Spleen (tissue), 11 donors: ENCODE results near the gene IMMP2L. TPM values are rescaled to one million over a fixed set of nuclear protein-coding genes. Genes with fewer than 3 reads are reported as not detected.

Experiments
- DNase-seq: peaks from one replicate; pipeline ENCODE4 v3.0.0-alpha.2; 2020
- H3K27ac ChIP-seq, 8 donors: fragments of 200-600 bp; sonication (generic) in 7 of 8; 1 replicate in 4 of 8; 2 replicates in 4 of 8; pipeline versions ENCODE4 v1.5.0 to v1.8.0; 2016 to 2021; ENCODE audit warnings: inconsistent platforms in 4 of 8, mild to moderate bottlenecking in 4 of 8, moderate library complexity in 1 of 8
- H3K27me3 ChIP-seq, 7 donors: fragments of 200-600 bp; sonication (generic) in 6 of 7; replicated peaks in 1 of 7; 1 replicate in 4 of 7; 2 replicates in 3 of 7; pipeline versions ENCODE4 v1.5.0 to v1.8.0; 2016 to 2021; ENCODE audit warnings: inconsistent platforms in 3 of 7, mild to moderate bottlenecking in 1 of 7
- H3K36me3 ChIP-seq, 6 donors: fragments of 200-600 bp; sonication (generic) in 5 of 6; 1 replicate in 4 of 6; 2 replicates in 2 of 6; pipeline versions ENCODE4 v1.5.0 to v1.8.0; 2016 to 2021; ENCODE audit warnings: inconsistent platforms in 2 of 6
- H3K4me1 ChIP-seq, 6 donors: fragments of 200-600 bp; sonication (generic) in 5 of 6; 1 replicate in 3 of 6; 2 replicates in 3 of 6; pipeline versions ENCODE4 v1.5.0 to v1.8.0; 2016 to 2021; ENCODE audit warnings: inconsistent platforms in 3 of 6
- H3K4me3 ChIP-seq, 8 donors: fragments of 200-600 bp; sonication (generic) in 7 of 8; 1 replicate in 4 of 8; 2 replicates in 4 of 8; pipeline versions ENCODE4 v1.5.0 to v1.8.0; 2016 to 2021; ENCODE audit warnings: inconsistent platforms in 4 of 8, mild to moderate bottlenecking in 4 of 8, moderate library complexity in 2 of 8
- H3K9me3 ChIP-seq, 8 donors: fragments of 200-600 bp; sonication (generic) in 7 of 8; 1 replicate in 4 of 8; 2 replicates in 4 of 8; pipeline versions ENCODE4 v1.5.0 to v1.8.0; 2016 to 2021; ENCODE audit warnings: inconsistent platforms in 4 of 8
- CTCF ChIP-seq, 11 experiments: fragments of 200-600 bp in 7 of 11; fragments of 450-650 bp in 4 of 11; sonication (generic) in 4 of 11; IDR thresholded peaks in 8 of 11; conservative IDR thresholded peaks in 3 of 11; 1 replicate in 7 of 11; 2 replicates in 4 of 11; pipeline versions ENCODE4 v1.4.0 to v1.8.0; 2016 to 2021; ENCODE audit warnings: antibody characterized with exemption in 11 of 11, inconsistent platforms in 4 of 11, mild to moderate bottlenecking in 1 of 11
- POLR2A ChIP-seq, 3 donors: fragments of 450-650 bp; IDR thresholded peaks; one replicate each; pipeline ENCODE4 v1.5.1; 2017; ENCODE audit warnings: antibody characterized with exemption in 3 of 3, mild to moderate bottlenecking in 1 of 3
- POLR2AphosphoS5 ChIP-seq, 3 donors: sonication (generic); formaldehyde crosslinking; IDR thresholded peaks; one replicate each; pipeline ENCODE4 v1.5.1; 2017; ENCODE audit warnings: antibody characterized with exemption in 3 of 3
- WGBS, 5 donors: extraction: QIAGEN DNeasy Blood & Tissue Kit in 3 of 5; methylation state at CpG; one replicate each; pipeline versions ENCODE4 v1.1.5 to v1.1.7; 2013 to 2018; 5-methylcytosine and 5-hydroxymethylcytosine counted together
- intact Hi-C: fragments of 100-400 bp; cut with DNase I; formaldehyde crosslinking; loops from one replicate; pipeline ENCODE4 v1.15.0; 2023; ENCODE audit warnings: low total_unique reads
- polyA plus RNA-seq, 3 donors: library from polyadenylated mRNA; stranded (reverse); fragments of 200-250 nt; gene quantifications; one replicate each; pipeline ENCODE4 v1.2.1, GENCODE V29; 2013
- total RNA-seq, 7 donors: library from RNA; depleted of rRNA in 3 of 7; stranded (reverse); fragments of >200 nt in 3 of 7; fragmentation: NEBNext Ultra II Directional in 4 of 7; extraction: Animal tissue kit (Norgen Biotek cat#: 25700) in 4 of 7; gene quantifications; one replicate each; pipeline versions ENCODE4 v1.1.0 to v1.2.1, GENCODE V29; 2016 to 2021
- donor health status: healthy with polysubstance abuse.
- donor health status: DM: no; HTN: no; CAD: no; lungs with moderate emphysema.
- donor health status: DM: no; HTN: no; CAD: no.
- donor health status: Bipolar disorder and iron deficiency.
- donor health status: healthy.
- donor health status: DM: no; HTN: no; CAD: no.
- donor health status: DM: yes; HTN: yes; CAD: no.

Gene IMMP2L
- total and polyA plus RNA-seq, 10 donors = 6.5 to 32.7 (median 9.8) TPM

- TF ChIP-seq POLR2A (IDR thresholded peaks at IDR 0.05) (no peak), POLR2AphosphoS5 (IDR thresholded peaks at IDR 0.05) (no peak), CTCF (IDR thresholded peaks at IDR 0.05 in 8 of 11, conservative IDR thresholded peaks at IDR 0.05 in 3 of 11) (no peak)
- WGBS, 5 donors = 47 to 73% (median 48%) methylated on average over 4 of the region's 4 CpGs
- intact Hi-C loops = no loop called here
- H3K36me3 ChIP-seq = peaks cover 0 to 71% (median 5%) of the 10 kb centered on the region in 6 donors
- no peak overlapping the region for H3K27ac ChIP-seq
- H3K27me3 ChIP-seq = no peaks in the 10 kb centered on the region
- no peaks in the 10 kb centered on the region for H3K9me3 ChIP-seq
- no peak for DNase-seq
- no peak overlapping the region for H3K4me3 ChIP-seq
- H3K4me1 ChIP-seq = peaks cover 0 to 5% (median 0%) of the 10 kb centered on the region in 6 donors
Measured at GRCh38 chr7:111554086-111554485, 8.2 kb downstream of the IMMP2L start.

DNA sequence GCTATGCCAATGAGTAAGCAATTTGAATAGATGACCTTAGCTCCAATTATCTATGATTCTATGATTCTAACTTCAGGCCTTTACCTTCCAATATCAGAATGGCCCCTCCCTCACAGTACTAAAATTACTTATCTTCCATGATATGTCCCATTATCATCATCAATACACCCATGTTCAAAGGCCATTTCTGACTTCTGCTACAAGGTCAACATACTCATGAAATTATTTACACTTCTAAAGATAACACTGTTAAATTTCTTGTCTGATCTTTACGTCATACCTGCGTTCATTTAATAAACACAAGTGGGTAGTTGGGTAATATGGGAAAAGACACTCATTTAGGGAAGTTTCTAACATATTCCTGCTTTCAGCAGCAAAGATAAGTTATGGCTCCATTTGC lies 21.2 kb downstream of the IMMP2L start:
- no peak for DNase-seq
- WGBS, 5 donors = 58 to 95% (median 80%) methylated on average over 2 of the region's 2 CpGs
- no peaks in the 10 kb centered on the region for H3K36me3 ChIP-seq
- no peaks in the 10 kb centered on the region for H3K9me3 ChIP-seq
- H3K4me3 ChIP-seq = no peak overlapping the region
- H3K27me3 ChIP-seq = no peaks in the 10 kb centered on the region
- intact Hi-C loops = no loop called here
- no peaks in the 10 kb centered on the region for H3K4me1 ChIP-seq
- TF ChIP-seq CTCF (IDR thresholded peaks at IDR 0.05 in 8 of 11, conservative IDR thresholded peaks at IDR 0.05 in 3 of 11) (no peak), POLR2AphosphoS5 (IDR thresholded peaks at IDR 0.05) (no peak), POLR2A (IDR thresholded peaks at IDR 0.05) (no peak)
- H3K27ac ChIP-seq = no peak overlapping the region

GRCh38 chr7:111540199-111540815 lies 22.0 kb downstream of the IMMP2L start:
- Histone ChIP-seq H3K4me3 (no peak overlapping the region), H3K27me3 (no peaks in the 10 kb centered on the region), H3K9me3 (no peaks in the 10 kb centered on the region), H3K27ac (no peak overlapping the region), H3K36me3 (no peaks in the 10 kb centered on the region), H3K4me1 (peaks cover 0 to 4% (median 0%) of the 10 kb centered on the region in 6 donors)
- DNase-seq = no peak
- WGBS, 5 donors = 84 to 95% (median 93%) methylated on average over 5 of the region's 5 CpGs
- TF ChIP-seq POLR2AphosphoS5 (IDR thresholded peaks at IDR 0.05) = no peak
- no peak for TF ChIP-seq POLR2A (IDR thresholded peaks at IDR 0.05)
- TF ChIP-seq CTCF (IDR thresholded peaks at IDR 0.05 in 8 of 11, conservative IDR thresholded peaks at IDR 0.05 in 3 of 11) = no peak
- intact Hi-C loops = no loop called here

DNA sequence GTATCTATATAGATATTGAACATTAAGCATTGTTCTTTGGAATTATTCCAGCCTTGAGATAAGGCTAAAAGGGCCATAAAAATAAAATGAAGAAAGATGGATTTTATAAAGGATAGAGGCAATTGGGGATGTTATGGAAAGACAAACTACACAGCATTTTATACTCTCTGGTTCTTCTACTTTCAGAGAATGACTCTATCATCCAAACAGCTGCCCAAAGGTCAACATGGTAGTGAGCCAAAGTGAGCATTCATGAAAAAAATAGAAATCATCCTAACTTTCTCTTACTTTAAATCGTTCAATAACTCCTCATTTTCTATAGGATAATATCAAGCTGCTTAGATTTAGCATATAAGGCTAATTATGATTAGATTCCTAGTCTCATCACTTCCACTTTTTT lies 25.2 kb downstream of the IMMP2L start:
- no peaks in the 10 kb centered on the region for H3K27me3 ChIP-seq
- no peaks in the 10 kb centered on the region for H3K9me3 ChIP-seq
- intact Hi-C loops = no loop called here
- DNase-seq = no peak
- H3K27ac ChIP-seq = no peak overlapping the region
- no peaks in the 10 kb centered on the region for H3K36me3 ChIP-seq
- TF ChIP-seq POLR2AphosphoS5 (IDR thresholded peaks at IDR 0.05) = no peak
- TF ChIP-seq CTCF (IDR thresholded peaks at IDR 0.05 in 8 of 11, conservative IDR thresholded peaks at IDR 0.05 in 3 of 11) = no peak
- TF ChIP-seq POLR2A (IDR thresholded peaks at IDR 0.05) = no peak
- WGBS, 5 donors = 78 to 96% (median 85%) methylated on average over 1 of the region's 1 CpG
- H3K4me1 ChIP-seq = peaks cover 0 to 15% (median 4%) of the 10 kb centered on the region in 6 donors
- no peak overlapping the region for H3K4me3 ChIP-seq
